PC-3 (cell line): Measurements from ENCODE around the gene PDLIM7. TPM values are rescaled to one million over a fixed set of nuclear protein-coding genes. Genes with fewer than 3 reads are reported as not detected.

Source experiments
- ATAC-seq: fragments of 200-7000 bp; cut with Tn5 transposase; 2 replicates; pipeline ENCODE4 v1.9.1; 2020; ENCODE audit warnings: mild to moderate bottlenecking, moderate library complexity
- BruUV-seq: library from RNA; stranded (reverse); fragments of 400-500 nt; replicated peaks from 2 replicates; lab custom pipeline; 2021; lab: Mats Ljungman, UMichigan
- CTCF ChIA-PET: fragments of 300-600 bp; sonication (Branson Sonifier 250); formaldehyde crosslinking; loops from one replicate; lab custom pipeline; 2022; ENCODE audit warnings: antibody characterized with exemption; lab: Charles Lee
- POLR2A ChIA-PET: fragments of 300-600 bp; sonication (Branson Sonifier 250); formaldehyde crosslinking; loops from one replicate; lab custom pipeline; 2022; ENCODE audit warnings: antibody characterized with exemption; ENCODE audit not compliant: unreplicated experiment; lab: Charles Lee
- DNase-seq: peaks from one replicate; pipeline ENCODE4 v3.0.0-alpha.2; 2015
- H2AFZ ChIP-seq: fragments of 300-600 bp; sonication (generic); 2 replicates; pipeline ENCODE4 v1.6.0; 2016; ENCODE audit warnings: antibody characterized with exemption, low read length
- H3F3A ChIP-seq: fragments of 300-600 bp; sonication (generic); one replicate; pipeline ENCODE4 v1.6.0; 2017; ENCODE audit warnings: antibody characterized with exemption, low read length, control low read depth, mild to moderate bottlenecking; ENCODE audit not compliant: unreplicated experiment
- H3K27ac ChIP-seq: fragments of 300-600 bp; sonication (generic); 2 replicates; pipeline ENCODE4 v1.5.1; 2016; ENCODE audit warnings: mild to moderate bottlenecking, low read length
- H3K27me3 ChIP-seq: fragments of 300-600 bp; sonication (generic); 2 replicates; pipeline ENCODE4 v1.6.1; 2016; ENCODE audit warnings: low read length, mixed read lengths
- H3K36me3 ChIP-seq: fragments of 300-600 bp; sonication (generic); 2 replicates; pipeline ENCODE4 v1.6.1; 2016; ENCODE audit warnings: low read depth, mixed run types, low read length, mixed read lengths
- H3K4me1 ChIP-seq: fragments of 300-600 bp; sonication (generic); 2 replicates; pipeline ENCODE4 v1.5.1; 2016; ENCODE audit warnings: low read length; ENCODE audit not compliant: insufficient read depth
- H3K4me2 ChIP-seq: fragments of 300-600 bp; sonication (generic); 2 replicates; pipeline ENCODE4 v1.6.0; 2016; ENCODE audit warnings: low read length
- H3K4me3 ChIP-seq: fragments of 300-600 bp; sonication (generic); 2 replicates; pipeline ENCODE4 v1.5.1; 2016; ENCODE audit warnings: mild to moderate bottlenecking, low read length, mixed read lengths
- H3K79me2 ChIP-seq: fragments of 300-600 bp; sonication (generic); 2 replicates; pipeline ENCODE4 v1.6.1; 2017; ENCODE audit warnings: low read length, mixed read lengths
- H3K9ac ChIP-seq: fragments of 300-600 bp; sonication (generic); 2 replicates; pipeline ENCODE4 v1.6.0; 2016; ENCODE audit warnings: mild to moderate bottlenecking, low read length
- H3K9me2 ChIP-seq: fragments of 300-600 bp; sonication (generic); replicated peaks from 2 replicates; pipeline ENCODE4 v1.6.1; 2016; ENCODE audit warnings: mixed run types, low read length, mixed read lengths
- H3K9me3 ChIP-seq: fragments of 300-600 bp; sonication (generic); 2 replicates; pipeline ENCODE4 v1.6.1; 2016; ENCODE audit warnings: low read length, mixed read lengths
- H4K20me1 ChIP-seq: fragments of 300-600 bp; sonication (generic); 2 replicates; pipeline ENCODE4 v1.6.1; 2016; ENCODE audit warnings: low read length, mixed read lengths
- CTCF ChIP-seq: fragments of 300-600 bp; sonication (generic); conservative IDR thresholded peaks from 2 replicates; pipeline ENCODE4 v1.5.1; 2017; ENCODE audit warnings: antibody characterized with exemption, low read depth, mild to moderate bottlenecking, low read length
- EZH2 ChIP-seq: fragments of 300-600 bp; sonication (generic); IDR thresholded peaks from one replicate; pipeline ENCODE4 v1.6.1; 2017; ENCODE audit warnings: antibody characterized with exemption, mild to moderate bottlenecking, low read length; ENCODE audit not compliant: unreplicated experiment
- EZH2phosphoT487 ChIP-seq: fragments of 300-600 bp; sonication (generic); IDR thresholded peaks from 2 replicates; pipeline ENCODE4 v1.6.1; 2018; ENCODE audit warnings: mild to moderate bottlenecking, antibody characterized with exemption, low read length, borderline replicate concordance
- intact Hi-C: fragments of 100-400 bp; cut with micrococcal nuclease; formaldehyde crosslinking; loops from 2 replicates; pipeline ENCODE4 v1.9.0; 2023
- total RNA-seq: library from RNA; depleted of rRNA; stranded (reverse); fragments of >200 nt; gene quantifications from 2 replicates; pipeline ENCODE4 v1.2.3, GENCODE V29; 2014

The PDLIM7 gene
- total RNA-seq, 1 experiment from 2014 or later = 159 TPM

GRCh38 chr5:177499842-177500241 is 2.4 kb upstream of the PDLIM7 start:
- H3K27me3 ChIP-seq = no peaks in the 10 kb centered on the region
- no peak overlapping the region for H3K4me3 ChIP-seq
- intact Hi-C loops = loop anchor here (5.0 kb wide), 2 partner anchors 198 to 388 kb away; partner anchors contain the start of genes PRELID1 and RAB24
- peaks cover 22% of the 10 kb centered on the region for H3K4me1 ChIP-seq
- ATAC-seq (no peak), DNase-seq (no peak)
- TF ChIP-seq EZH2 (no peak), CTCF (no peak), EZH2phosphoT487 (no peak)
- BruUV-seq = no TSS peak
- H4K20me1 ChIP-seq = peaks cover 8% of the 10 kb centered on the region; the same call in 1 of the 2 replicates
- H3K36me3 ChIP-seq = no peaks in the 10 kb centered on the region; the same call in 1 of the 2 replicates
- H3K4me2 ChIP-seq = no peak overlapping the region
- no peaks in the 10 kb centered on the region for H3K9me3 ChIP-seq
- no peak overlapping the region for H3K27ac ChIP-seq
- peaks cover 4% of the 10 kb centered on the region for H3F3A ChIP-seq
- no peak overlapping the region for H3K9ac ChIP-seq
- no peak overlapping the region for H2AFZ ChIP-seq
- H3K9me2 ChIP-seq = no peaks in the 10 kb centered on the region
- H3K79me2 ChIP-seq = peaks cover 22% of the 10 kb centered on the region
- POLR2A ChIA-PET = no interaction called here
- CTCF ChIA-PET = no interaction called here

GRCh38 chr5:177498013-177498787 is 796 bp upstream of the PDLIM7 start:
- no peak for TF ChIP-seq CTCF
- Histone ChIP-seq H3K36me3 (peaks cover 5% of the 10 kb centered on the region; the same call in 1 of the 2 replicates), H3K4me2 (peak overlapping the region; percentile 99), H3K4me3 (peak overlapping the region; percentile 76), H4K20me1 (peaks cover 8% of the 10 kb centered on the region; the same call in 1 of the 2 replicates), H3K27me3 (no peaks in the 10 kb centered on the region), H3K9me2 (no peaks in the 10 kb centered on the region), H2AFZ (peak overlapping the region; percentile 88), H3K9ac (peak overlapping the region; percentile 35; the same call in 1 of the 2 replicates), H3K27ac (peak overlapping the region; percentile 22; the same call in 1 of the 2 replicates), H3F3A (peaks cover 4% of the 10 kb centered on the region), H3K4me1 (peaks cover 38% of the 10 kb centered on the region), H3K79me2 (peaks cover 31% of the 10 kb centered on the region), H3K9me3 (no peaks in the 10 kb centered on the region)
- peak; percentile 29 for DNase-seq
- intact Hi-C loops = loop anchor here (5.0 kb wide), 1 partner anchor 196 kb away; the partner anchor contains the start of genes PRELID1 and RAB24
- 0 out of 2 replicates have a peak, but pooled peaks have one; percentile 1 for ATAC-seq
- ChIA-PET CTCF (interaction anchor here (0.9 to 1.4 kb wide), 3 partner anchors 40 to 94 kb away, joined by 3 to 7 read pairs (median 6); no protein-coding TSS in a partner anchor), POLR2A (interaction anchor here (0.6 to 1.0 kb wide), 8 partner anchors 26 to 119 kb away, joined by 3 to 6 read pairs (median 3); no protein-coding TSS in a partner anchor)
- TSS peak; percentile 73 for BruUV-seq
